H9 (cell line): ENCODE measurements around the gene UST. TPM values are rescaled to one million over a fixed set of nuclear protein-coding genes. Genes with fewer than 3 reads are reported as not detected.

Experiments
- DNase-seq: peaks from one replicate; pipeline ENCODE4 v3.0.0-alpha.2; 2017
- H2AFZ ChIP-seq: one replicate; pipeline ENCODE4 v1.6.1; 2013; ENCODE audit warnings: mild to moderate bottlenecking, low read length, control low read depth, moderate library complexity
- H2AK5ac ChIP-seq: 2 replicates; pipeline ENCODE4 v1.6.1; 2013; ENCODE audit warnings: low read length, control low read depth, mixed read lengths; ENCODE audit not compliant: insufficient read length
- H2BK120ac ChIP-seq: one replicate; pipeline ENCODE4 v1.6.1; 2013; ENCODE audit warnings: low read depth, mild to moderate bottlenecking, low read length, control low read depth, inconsistent platforms; ENCODE audit not compliant: poor library complexity, severe bottlenecking
- H2BK12ac ChIP-seq: 2 replicates; pipeline ENCODE4 v1.6.1; 2013; ENCODE audit warnings: low read length, control low read depth, mixed read lengths, low read depth; ENCODE audit not compliant: insufficient read length
- H2BK15ac ChIP-seq: 2 replicates; pipeline ENCODE4 v1.6.1; 2013; ENCODE audit warnings: low read depth, low read length, control low read depth
- H2BK20ac ChIP-seq: one replicate; pipeline ENCODE4 v1.6.1; 2013; ENCODE audit warnings: low read depth, mild to moderate bottlenecking, low read length, control low read depth, inconsistent platforms; ENCODE audit not compliant: poor library complexity, severe bottlenecking
- H2BK5ac ChIP-seq: 2 replicates; pipeline ENCODE4 v1.6.1; 2013; ENCODE audit warnings: low read length, control low read depth, mixed read lengths; ENCODE audit not compliant: insufficient read length
- H3K14ac ChIP-seq: 2 replicates; pipeline ENCODE4 v1.6.1; 2013; ENCODE audit warnings: low read length, control low read depth; ENCODE audit not compliant: insufficient read depth
- H3K18ac ChIP-seq: 2 replicates; pipeline ENCODE4 v1.6.1; 2013; ENCODE audit warnings: low read depth, mild to moderate bottlenecking, mixed read lengths, low read length, control low read depth; ENCODE audit not compliant: insufficient read length
- H3K23ac ChIP-seq: 2 replicates; pipeline ENCODE4 v1.6.1; 2013; ENCODE audit warnings: low read length, control low read depth, mixed read lengths, low read depth; ENCODE audit not compliant: insufficient read length
- H3K23me2 ChIP-seq: 2 replicates; pipeline ENCODE4 v1.6.1; 2013; ENCODE audit warnings: low read depth, mild to moderate bottlenecking, mixed read lengths, low read length, control low read depth; ENCODE audit not compliant: insufficient read length, poor library complexity, severe bottlenecking
- H3K27ac ChIP-seq: 2 replicates; pipeline ENCODE4 v1.5.1; 2013; ENCODE audit warnings: low read length, control low read depth, mixed read lengths, low read depth; ENCODE audit not compliant: insufficient read length
- H3K27me3 ChIP-seq: 2 replicates; pipeline ENCODE4 v1.6.1; 2013; ENCODE audit warnings: low read length, control low read depth, inconsistent platforms; ENCODE audit not compliant: insufficient read depth
- H3K4ac ChIP-seq: 2 replicates; pipeline ENCODE4 v1.6.1; 2013; ENCODE audit warnings: low read depth, mild to moderate bottlenecking, control low read depth, inconsistent platforms, low read length, moderate library complexity
- H3K4me1 ChIP-seq: 2 replicates; pipeline ENCODE4 v1.6.1; 2013; ENCODE audit warnings: low read length, control low read depth, inconsistent platforms; ENCODE audit not compliant: insufficient read depth
- H3K4me2 ChIP-seq: 2 replicates; pipeline ENCODE4 v1.6.1; 2013; ENCODE audit warnings: low read length, control low read depth, mixed read lengths; ENCODE audit not compliant: insufficient read length, insufficient read depth
- H3K56ac ChIP-seq: 2 replicates; pipeline ENCODE4 v1.6.1; 2013; ENCODE audit warnings: low read depth, mild to moderate bottlenecking, mixed read lengths, low read length, control low read depth; ENCODE audit not compliant: insufficient read length
- H3K79me1 ChIP-seq: 2 replicates; pipeline ENCODE4 v1.6.1; 2013; ENCODE audit warnings: low read depth, mild to moderate bottlenecking, moderate library complexity, low read length, control low read depth, inconsistent platforms; ENCODE audit not compliant: insufficient read depth, poor library complexity, severe bottlenecking
- H3K79me2 ChIP-seq: 2 replicates; pipeline ENCODE4 v1.6.1; 2013; ENCODE audit warnings: low read length, control low read depth, inconsistent platforms; ENCODE audit not compliant: insufficient read depth
- H3K9ac ChIP-seq: 2 replicates; pipeline ENCODE4 v1.6.1; 2013; ENCODE audit warnings: low read length, control low read depth, mixed read lengths; ENCODE audit not compliant: insufficient read length; ENCODE audit errors: extremely low read depth
- H3K9me3 ChIP-seq: one replicate; pipeline ENCODE4 v1.6.1; 2013; ENCODE audit warnings: low read depth, low read length, inconsistent platforms; ENCODE audit not compliant: control insufficient read depth
- H3T11ph ChIP-seq: one replicate; pipeline ENCODE4 v1.6.1; 2013; ENCODE audit warnings: mild to moderate bottlenecking, low read length, control low read depth, inconsistent platforms
- H4K20me1 ChIP-seq: one replicate; pipeline ENCODE4 v1.6.1; 2013; ENCODE audit not compliant: control insufficient read depth, insufficient read length, insufficient read depth
- H4K5ac ChIP-seq: 2 replicates; pipeline ENCODE4 v1.6.1; 2013; ENCODE audit warnings: low read depth, mild to moderate bottlenecking, mixed read lengths, low read length, control low read depth; ENCODE audit not compliant: insufficient read length
- H4K8ac ChIP-seq: replicated peaks from 2 replicates; pipeline ENCODE4 v1.6.1; 2013; ENCODE audit warnings: low read length, control low read depth, mixed read lengths, low read depth; ENCODE audit not compliant: insufficient read length
- H4K91ac ChIP-seq: 2 replicates; pipeline ENCODE4 v1.6.1; 2013; ENCODE audit warnings: low read depth, mild to moderate bottlenecking, moderate library complexity, mixed read lengths, low read length, control low read depth; ENCODE audit not compliant: insufficient read length
- H3K27ac Mint-ChIP-seq, 3 experiments: 2 replicates in 2 of 3; 3 replicates in 1 of 3; pipeline ENCODE4 v1.8.0; 2020 to 2021; ENCODE audit warnings: mixed read lengths in 3 of 3, mild to moderate bottlenecking in 1 of 3, moderate library complexity in 1 of 3
- H3K27me3 Mint-ChIP-seq: 2 replicates; pipeline ENCODE4 v1.8.0; 2021; ENCODE audit warnings: low read depth, mild to moderate bottlenecking, moderate library complexity, mixed read lengths
- H3K36me3 Mint-ChIP-seq, 3 experiments: 2 replicates in 2 of 3; 3 replicates in 1 of 3; pipeline ENCODE4 v1.8.0; 2020 to 2021; ENCODE audit warnings: low read depth in 3 of 3, mixed read lengths in 3 of 3; ENCODE audit not compliant: insufficient read depth in 1 of 3
- H3K4me1 Mint-ChIP-seq, 2 experiments: 2 replicates each; pipeline ENCODE4 v1.8.0; 2020; ENCODE audit warnings: mixed read lengths in 2 of 2
- H3K4me3 Mint-ChIP-seq, 2 experiments: 2 replicates in 1 of 2; 3 replicates in 1 of 2; pipeline ENCODE4 v1.8.0; 2020 to 2021; ENCODE audit warnings: mild to moderate bottlenecking in 2 of 2, mixed read lengths in 2 of 2, moderate library complexity in 1 of 2
- H3K9me3 Mint-ChIP-seq, 2 experiments: 2 replicates in 1 of 2; 3 replicates in 1 of 2; pipeline ENCODE4 v1.8.0; 2020; ENCODE audit warnings: mild to moderate bottlenecking in 2 of 2, mixed read lengths in 2 of 2, moderate library complexity in 1 of 2
- WGBS: extraction: QIAGEN DNeasy Blood & Tissue Kit; methylation state at CpG from one replicate; pipeline ENCODE4 v1.1.7; 2013; ENCODE audit warnings: missing lambda C conversion rate, low lambda C conversion rate, mixed read lengths; ENCODE audit not compliant: insufficient read length; ENCODE audit errors: extremely low coverage; 5-methylcytosine and 5-hydroxymethylcytosine counted together
- total RNA-seq: library from RNA; stranded (reverse); gene quantifications from 2 replicates; pipeline ENCODE4 v1.2.1, GENCODE V29; 2021
- TF ChIP-seq, protein P1 (sequence below): fragments of 200-600 bp; sonication (generic); conservative IDR thresholded peaks from 3 replicates; pipeline ENCODE4 v1.8.0; 2021; ENCODE audit warnings: antibody characterized with exemption, mild to moderate bottlenecking

Gene UST
- total RNA-seq, 1 experiment from 2014 or later = 14.4 TPM

GRCh38 chr6:148713921-148714320 lies 32.9 kb upstream of the UST start:
- no peak overlapping the region for H4K91ac ChIP-seq

More at GRCh38 chr6:148713921-148714320, 32.9 kb upstream of the UST start:
- Histone ChIP-seq H3T11ph (no peak overlapping the region), H3K4ac (no peak overlapping the region), H3K27ac (no peak overlapping the region), H3K23ac (no peak overlapping the region), H2BK20ac (no peak overlapping the region), H3K56ac (no peak overlapping the region), H3K14ac (no peak overlapping the region), H2BK120ac (no peak overlapping the region), H2BK12ac (no peak overlapping the region), H3K18ac (no peak overlapping the region), H3K79me1 (no peaks in the 10 kb centered on the region), H3K9ac (no peak overlapping the region), H2BK5ac (no peak overlapping the region), H2AFZ (no peak overlapping the region), H3K4me2 (no peak overlapping the region), H4K20me1 (no peaks in the 10 kb centered on the region), H2BK15ac (no peak overlapping the region), H3K27me3 (no peaks in the 10 kb centered on the region), H2AK5ac (no peak overlapping the region), H4K8ac (no peak overlapping the region), H3K4me1 (no peaks in the 10 kb centered on the region), H4K5ac (no peak overlapping the region), H3K79me2 (no peaks in the 10 kb centered on the region), H3K9me3 (no peaks in the 10 kb centered on the region), H3K23me2 (no peaks in the 10 kb centered on the region)
- Mint-ChIP-seq H3K9me3 (peaks cover 6 to 18% of the 10 kb centered on the region in 2 experiments), H3K4me3 (no peak overlapping the region), H3K27ac (no peak overlapping the region), H3K27me3 (no peaks in the 10 kb centered on the region; the same call in 1 of the 2 replicates), H3K4me1 (peaks cover 0 to 14% of the 10 kb centered on the region in 2 experiments; a peak in 2 of 4 replicates), H3K36me3 (peaks cover 0 to 14% (median 4%) of the 10 kb centered on the region in 3 experiments; a peak in 4 of 7 replicates)
- WGBS = no CpG with 5 or more reads among the region's 1 CpG
- TF ChIP-seq, protein P1, sequence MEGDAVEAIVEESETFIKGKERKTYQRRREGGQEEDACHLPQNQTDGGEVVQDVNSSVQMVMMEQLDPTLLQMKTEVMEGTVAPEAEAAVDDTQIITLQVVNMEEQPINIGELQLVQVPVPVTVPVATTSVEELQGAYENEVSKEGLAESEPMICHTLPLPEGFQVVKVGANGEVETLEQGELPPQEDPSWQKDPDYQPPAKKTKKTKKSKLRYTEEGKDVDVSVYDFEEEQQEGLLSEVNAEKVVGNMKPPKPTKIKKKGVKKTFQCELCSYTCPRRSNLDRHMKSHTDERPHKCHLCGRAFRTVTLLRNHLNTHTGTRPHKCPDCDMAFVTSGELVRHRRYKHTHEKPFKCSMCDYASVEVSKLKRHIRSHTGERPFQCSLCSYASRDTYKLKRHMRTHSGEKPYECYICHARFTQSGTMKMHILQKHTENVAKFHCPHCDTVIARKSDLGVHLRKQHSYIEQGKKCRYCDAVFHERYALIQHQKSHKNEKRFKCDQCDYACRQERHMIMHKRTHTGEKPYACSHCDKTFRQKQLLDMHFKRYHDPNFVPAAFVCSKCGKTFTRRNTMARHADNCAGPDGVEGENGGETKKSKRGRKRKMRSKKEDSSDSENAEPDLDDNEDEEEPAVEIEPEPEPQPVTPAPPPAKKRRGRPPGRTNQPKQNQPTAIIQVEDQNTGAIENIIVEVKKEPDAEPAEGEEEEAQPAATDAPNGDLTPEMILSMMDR = no peak
- no peak for DNase-seq
